K562 (cell line): ENCODE measurements around the gene PPP4R4. TPM values are rescaled to one million over a fixed set of nuclear protein-coding genes. Genes with fewer than 3 reads are reported as not detected.

Experiments used
- ATAC-seq: fragments of 200-7000 bp; cut with Tn5 transposase; 3 replicates; pipeline ENCODE4 v1.9.1; 2020; ENCODE audit warnings: moderate library complexity
- BruUV-seq: library from RNA; stranded (reverse); fragments of 400-500 nt; replicated peaks from 2 replicates; lab custom pipeline; 2021; lab: Mats Ljungman, UMichigan
- CTCF ChIA-PET: fragments of 300-600 bp; formaldehyde crosslinking; extraction: SDS; loops from one replicate; lab custom pipeline; 2021; ENCODE audit warnings: low intra/inter-chr PET ratio; lab: Yijun Ruan, JAX
- POLR2A ChIA-PET: fragments of 300-600, 350-650 bp; sonication (Branson Sonifier 250); formaldehyde crosslinking; extraction: SDS; loops from one replicate; lab custom pipeline; 2021; ENCODE audit warnings: antibody characterized with exemption, inconsistent platforms; lab: Yijun Ruan, JAX
- DNase-seq, 4 experiments: peaks; one replicate each; pipeline versions ENCODE4 v3.0.0 to v3.0.0-alpha.2; 2011 to 2018; ENCODE audit warnings: low spot score in 3 of 4, mixed read lengths in 3 of 4; ENCODE audit errors: extremely low read depth in 1 of 4
- FAIRE-seq: peaks from 2 replicates; lab custom pipeline; 2011; peaks lifted over from hg19 to GRCh38; lab: Jason Lieb, UNC
- H2AFZ ChIP-seq: 2 replicates; pipeline ENCODE4 v1.6.0; 2011; ENCODE audit warnings: low read depth, low read length, control low read depth, inconsistent platforms
- H3K27ac ChIP-seq: fragments of 200-600 bp; 3 replicates; pipeline ENCODE4 v1.8.0; 2011; ENCODE audit warnings: low read depth, mild to moderate bottlenecking, control low read depth, inconsistent platforms, low read length, moderate library complexity, mixed read lengths; ENCODE audit errors: extremely low read depth
- H3K27me3 ChIP-seq, 2 experiments: fragments of 300-600 bp in 1 of 2; 2 replicates in 1 of 2; 3 replicates in 1 of 2; pipeline versions ENCODE4 v1.6.0 to v1.8.0; 2011; ENCODE audit warnings: inconsistent platforms in 2 of 2, low read length in 2 of 2, mild to moderate bottlenecking in 1 of 2, mixed read lengths in 1 of 2, moderate library complexity in 1 of 2; ENCODE audit not compliant: control insufficient read depth in 2 of 2, insufficient read depth in 2 of 2
- H3K36me3 ChIP-seq: fragments of 300-600 bp; 3 replicates; pipeline ENCODE4 v1.8.0; 2011; ENCODE audit warnings: mild to moderate bottlenecking, low read length, inconsistent platforms; ENCODE audit not compliant: control insufficient read depth, insufficient read depth
- H3K4me1 ChIP-seq, 2 experiments: fragments of 200-600 bp in 1 of 2; replicated peaks in 1 of 2; 2 replicates in 1 of 2; 3 replicates in 1 of 2; pipeline versions ENCODE4 v1.5.1 to v1.8.0; 2011; ENCODE audit warnings: inconsistent platforms in 2 of 2, low read length in 2 of 2, mild to moderate bottlenecking in 1 of 2, mixed read lengths in 1 of 2, moderate library complexity in 1 of 2; ENCODE audit not compliant: control insufficient read depth in 2 of 2, insufficient read depth in 2 of 2
- H3K4me2 ChIP-seq: 2 replicates; pipeline ENCODE4 v1.6.1; 2011; ENCODE audit warnings: low read length, control low read depth, inconsistent platforms, mixed read lengths; ENCODE audit not compliant: insufficient read depth
- H3K4me3 ChIP-seq: fragments of 200-600 bp; sonication (generic), shearing (Covaris generic); 2 replicates; pipeline ENCODE4 v1.5.1; 2016; ENCODE audit warnings: control low read depth, inconsistent platforms
- H3K79me2 ChIP-seq: fragments of 200-600 bp; 3 replicates; pipeline ENCODE4 v1.8.0; 2011; ENCODE audit warnings: low read length, inconsistent platforms; ENCODE audit not compliant: control insufficient read depth, insufficient read depth
- H3K9ac ChIP-seq, 2 experiments: 2 replicates each; pipeline versions ENCODE4 v1.6.0 to v1.6.1; 2011; ENCODE audit warnings: low read depth in 2 of 2, low read length in 2 of 2, control low read depth in 1 of 2, inconsistent platforms in 1 of 2, mild to moderate bottlenecking in 1 of 2, mixed read lengths in 1 of 2; ENCODE audit not compliant: insufficient read depth in 1 of 2
- H3K9me1 ChIP-seq: one replicate; pipeline ENCODE4 v1.6.0; 2011; ENCODE audit warnings: inconsistent platforms, mild to moderate bottlenecking, low read length, moderate library complexity; ENCODE audit not compliant: control insufficient read depth, insufficient read depth
- H3K9me3 ChIP-seq: replicated peaks from 2 replicates; pipeline ENCODE4 v1.5.1; 2011; ENCODE audit warnings: low read depth, low read length, inconsistent platforms; ENCODE audit not compliant: control insufficient read depth, insufficient read depth
- H4K20me1 ChIP-seq: replicated peaks from 2 replicates; pipeline ENCODE4 v1.6.1; 2011; ENCODE audit warnings: low read length, inconsistent platforms, mixed read lengths; ENCODE audit not compliant: control insufficient read depth, insufficient read depth
- CC2D1A ChIP-seq: fragments of 450-650 bp; IDR thresholded peaks from 2 replicates; pipeline ENCODE4 v1.6.1; 2017; ENCODE audit warnings: mild to moderate bottlenecking
- HES1 ChIP-seq: fragments of 450-650 bp; IDR thresholded peaks from 2 replicates; pipeline ENCODE4 v1.6.1; 2016; ENCODE audit warnings: low read depth, mild to moderate bottlenecking, moderate library complexity
- KLF10 ChIP-seq: fragments of 250-450 bp; sonication (Bioruptor Pico); IDR thresholded peaks from 2 replicates; pipeline ENCODE4 v1.6.1; 2021; ENCODE audit warnings: matching md5 sums
- MEIS2 ChIP-seq: fragments of 450-650 bp; IDR thresholded peaks from 2 replicates; pipeline ENCODE4 v1.6.1; 2014; ENCODE audit warnings: mild to moderate bottlenecking; ENCODE audit not compliant: partially characterized antibody
- NBN ChIP-seq: fragments of 450-650 bp; IDR thresholded peaks from 2 replicates; pipeline ENCODE4 v1.6.1; 2016; ENCODE audit warnings: low read depth, mild to moderate bottlenecking
- NCOA6 ChIP-seq: fragments of 450-650 bp; IDR thresholded peaks from 2 replicates; pipeline ENCODE4 v1.6.1; 2017; ENCODE audit warnings: mild to moderate bottlenecking
- SIN3A ChIP-seq, 2 experiments: fragments of 150-350 bp in 1 of 2; IDR thresholded peaks; 2 replicates each; pipeline ENCODE4 v1.6.1; 2011 to 2016; ENCODE audit warnings: borderline replicate concordance in 2 of 2, low read depth in 2 of 2, low read length in 2 of 2, mild to moderate bottlenecking in 2 of 2, moderate library complexity in 2 of 2; ENCODE audit not compliant: control insufficient read depth in 1 of 2
- ZHX1 ChIP-seq: fragments of 150-350 bp; conservative IDR thresholded peaks from 2 replicates; pipeline ENCODE4 v1.6.1; 2014; ENCODE audit warnings: low read length
- ZNF384 ChIP-seq: IDR thresholded peaks from 2 replicates; pipeline ENCODE4 v1.6.1; 2012; ENCODE audit warnings: low read depth, low read length, improper control_type of control experiment
- WGBS: fragments of 100-300 bp; shearing (Covaris generic); methylation state at CpG from one replicate; pipeline ENCODE4 v1.1.6; 2016; ENCODE audit warnings: low coverage, mixed read lengths; ENCODE audit not compliant: insufficient coverage; ENCODE audit errors: missing lambda C conversion rate; 5-methylcytosine and 5-hydroxymethylcytosine counted together
- in situ Hi-C: fragments of 300-500 bp; cut with MboI; formaldehyde crosslinking; loops from 4 replicates; pipeline ENCODE4 v1.15.0; 2018; ENCODE audit warnings: inconsistent platforms, mixed read lengths
- intact Hi-C: fragments of 100-400 bp; cut with micrococcal nuclease; formaldehyde crosslinking; loops from 2 replicates; pipeline ENCODE4 v1.14.2; 2022
- polyA plus RNA-seq, 8 experiments: library from polyadenylated mRNA; depleted of rRNA in 4 of 8; stranded (reverse) in 5 of 8; unstranded in 3 of 8; fragments of >200 nt; fragmentation: Nextera tagmentation in 2 of 8; fragmentation: Illumina TruSeq in 1 of 8; extraction: Ambion mirVana in 2 of 8; extraction: Trizol in 1 of 8; gene quantifications; 2 replicates each; pipeline versions ENCODE4 v1.2.1 to v1.2.3, GENCODE V29; 2011 to 2014; ENCODE audit warnings: inconsistent platforms in 1 of 8, missing spikeins in 1 of 8
- total RNA-seq, 7 experiments: library from RNA; depleted of rRNA in 6 of 7; stranded (reverse); fragments of >200 nt in 6 of 7; fragmentation: Illumina TruSeq in 2 of 7; extraction: Trizol in 2 of 7; gene quantifications; 2 replicates each; pipeline versions ENCODE4 v1.2.1 to v1.2.3, GENCODE V29; 2011 to 2021; ENCODE audit warnings: low replicate concordance in 1 of 7

The PPP4R4 gene
- total and polyA plus RNA-seq, 9 of the 15 experiments (the other 6 are each of a cell fraction or from before 2014, with no cell fraction given) = 0.11 to 0.26 TPM; not detected in 7

DNA sequence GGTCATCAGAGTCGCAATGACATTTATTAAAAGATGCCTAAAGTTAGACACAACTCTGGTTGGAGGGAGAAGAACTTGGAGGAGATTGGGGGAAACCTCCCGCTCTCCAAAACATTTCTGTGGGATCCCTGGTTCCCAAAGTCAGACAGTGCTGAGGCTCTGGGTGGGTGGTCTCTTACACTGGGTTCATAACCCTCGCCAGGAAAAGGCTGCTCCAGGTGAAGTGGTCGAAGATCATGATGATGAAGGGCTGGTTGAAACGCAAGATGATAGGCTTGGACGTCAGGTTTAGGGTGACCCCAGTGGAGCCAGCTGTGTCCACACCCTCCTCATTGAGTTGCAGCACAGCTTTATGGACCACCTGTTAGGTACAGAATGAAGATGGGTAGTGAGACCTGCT, 130.1 kb downstream of the PPP4R4 start:
- DNase-seq (no peak), FAIRE-seq (no peak), ATAC-seq (no peak)
- Histone ChIP-seq H3K4me2 (no peak overlapping the region), H3K9me1 (no peaks in the 10 kb centered on the region), H3K27me3 (no peaks in the 10 kb centered on the region; a peak in 1 of 5 replicates), H3K9ac (no peak overlapping the region), H4K20me1 (no peaks in the 10 kb centered on the region), H3K9me3 (no peaks in the 10 kb centered on the region), H3K36me3 (no peaks in the 10 kb centered on the region), H3K27ac (no peak overlapping the region), H3K4me1 (no peaks in the 10 kb centered on the region), H3K4me3 (no peak overlapping the region), H2AFZ (no peak overlapping the region), H3K79me2 (no peaks in the 10 kb centered on the region)
- in situ Hi-C loops = no loop called here
- no TSS peak for BruUV-seq
- intact Hi-C loops = no loop called here
- CTCF ChIA-PET = no interaction called here
- no peak for TF ChIP-seq KLF10 (CRISPR knock-in tag)
- no peak for TF ChIP-seq CC2D1A
- no peak for TF ChIP-seq MEIS2
- TF ChIP-seq NCOA6 = no peak
- TF ChIP-seq SIN3A (IDR thresholded peaks at IDR 0.05; ENCODE audit: borderline replicate concordance in 2 of 2, control insufficient read depth in 1 of 2, low read depth in 2 of 2, low read length in 2 of 2) = no peak
- TF ChIP-seq ZNF384 = no peak
- no peak for TF ChIP-seq ZHX1
- TF ChIP-seq NBN = no peak
- TF ChIP-seq HES1 = no peak
- POLR2A ChIA-PET = no interaction called here
- WGBS = 1% methylated on average over 6 of the region's 6 CpGs
